Activated B cell treated with CpG ODN at 0.5 μM for 24 hours (primary cell): ENCODE results near the gene PHRF1. TPM values are rescaled to one million over a fixed set of nuclear protein-coding genes. Genes with fewer than 3 reads are reported as not detected.

Source experiments
- ATAC-seq: fragments of 200-7000 bp; cut with Tn5 transposase; one replicate; pipeline ENCODE4 v1.10.0; 2021; ENCODE audit warnings: low read depth, mild to moderate bottlenecking, moderate library complexity
- CTCF ChIA-PET: fragments of 350-600 bp; sonication (Branson Sonifier 250); formaldehyde crosslinking; loops from one replicate; lab custom pipeline; 2021; ENCODE audit warnings: antibody characterized with exemption; lab: Charles Lee
- POLR2A ChIA-PET: fragments of 350-600 bp; sonication (Branson Sonifier 250); formaldehyde crosslinking; loops from one replicate; lab custom pipeline; 2021; ENCODE audit warnings: antibody characterized with exemption; lab: Charles Lee
- DNase-seq: peaks from one replicate; pipeline ENCODE4 v3.0.0; 2022
- H3K27ac Mint-ChIP-seq: one replicate; pipeline ENCODE4 v1.8.0; 2020; ENCODE audit warnings: mixed read lengths
- H3K27me3 Mint-ChIP-seq: one replicate; pipeline ENCODE4 v1.8.0; 2021; ENCODE audit warnings: mixed read lengths
- H3K36me3 Mint-ChIP-seq: one replicate; pipeline ENCODE4 v1.8.0; 2021; ENCODE audit warnings: low read depth, mixed read lengths
- H3K4me1 Mint-ChIP-seq: one replicate; pipeline ENCODE4 v1.8.0; 2021; ENCODE audit warnings: mixed read lengths
- H3K4me3 Mint-ChIP-seq: one replicate; pipeline ENCODE4 v1.8.0; 2020; ENCODE audit warnings: mild to moderate bottlenecking, mixed read lengths
- H3K9me3 Mint-ChIP-seq: one replicate; pipeline ENCODE4 v1.8.0; 2020; ENCODE audit warnings: mixed read lengths
- intact Hi-C: fragments of 100-400 bp; cut with micrococcal nuclease; formaldehyde crosslinking; loops from one replicate; pipeline ENCODE4 v1.15.1; 2024
- total RNA-seq: library from RNA; stranded (reverse); gene quantifications from 2 replicates; pipeline ENCODE4 v1.2.3, GENCODE V29; 2022
- TF ChIP-seq, protein P1 (sequence below): fragments of 200-600 bp; IDR thresholded peaks from one replicate; pipeline ENCODE4 v1.8.0; 2022; ENCODE audit warnings: antibody characterized with exemption, mild to moderate bottlenecking

PHRF1 gene
- total RNA-seq, 1 donor from 2014 or later, result 49.6 TPM

DNA sequence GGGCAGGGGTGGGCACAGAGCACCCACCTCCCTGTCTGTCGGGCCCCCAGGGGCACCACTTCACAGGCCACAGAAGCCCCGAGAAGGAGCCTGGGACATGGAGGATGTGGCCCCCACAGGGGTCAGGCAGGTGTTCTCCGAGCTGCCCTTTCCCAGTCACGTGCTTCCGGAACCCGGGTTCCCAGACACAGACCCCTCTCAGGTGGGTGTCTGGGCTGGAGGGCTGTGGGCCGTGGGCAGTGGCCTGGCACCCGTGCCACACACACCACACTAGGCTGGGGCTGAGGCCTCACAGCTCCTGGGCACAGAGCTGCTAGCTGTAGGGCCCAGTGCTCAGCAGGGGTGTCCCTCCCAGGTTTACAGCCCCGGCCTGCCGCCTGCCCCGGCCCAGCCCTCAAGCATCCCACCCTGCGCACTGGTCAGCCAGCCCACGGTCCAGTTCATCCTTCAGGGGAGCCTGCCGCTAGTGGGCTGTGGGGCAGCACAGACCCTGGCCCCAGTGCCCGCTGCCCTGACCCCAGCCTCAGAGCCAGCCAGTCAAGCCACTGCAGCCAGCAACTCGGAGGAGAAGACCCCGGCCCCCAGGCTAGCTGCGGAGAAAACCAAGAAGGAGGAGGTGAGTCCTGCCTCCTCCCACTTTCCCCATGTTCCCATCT is 34.0 kb downstream of the PHRF1 start:
- ATAC-seq (no peak), DNase-seq (no peak)
- Mint-ChIP-seq H3K27me3 (no peaks in the 10 kb centered on the region), H3K36me3 (peaks cover 65% of the 10 kb centered on the region), H3K27ac (no peak overlapping the region), H3K4me3 (no peak overlapping the region), H3K4me1 (peaks cover 9% of the 10 kb centered on the region), H3K9me3 (no peaks in the 10 kb centered on the region)
- CTCF ChIA-PET, result interaction anchor here (0.7 kb wide), 2 partner anchors 36 to 367 kb away, joined by 3 to 4 read pairs; no protein-coding TSS in a partner anchor
- TF ChIP-seq, protein P1, sequence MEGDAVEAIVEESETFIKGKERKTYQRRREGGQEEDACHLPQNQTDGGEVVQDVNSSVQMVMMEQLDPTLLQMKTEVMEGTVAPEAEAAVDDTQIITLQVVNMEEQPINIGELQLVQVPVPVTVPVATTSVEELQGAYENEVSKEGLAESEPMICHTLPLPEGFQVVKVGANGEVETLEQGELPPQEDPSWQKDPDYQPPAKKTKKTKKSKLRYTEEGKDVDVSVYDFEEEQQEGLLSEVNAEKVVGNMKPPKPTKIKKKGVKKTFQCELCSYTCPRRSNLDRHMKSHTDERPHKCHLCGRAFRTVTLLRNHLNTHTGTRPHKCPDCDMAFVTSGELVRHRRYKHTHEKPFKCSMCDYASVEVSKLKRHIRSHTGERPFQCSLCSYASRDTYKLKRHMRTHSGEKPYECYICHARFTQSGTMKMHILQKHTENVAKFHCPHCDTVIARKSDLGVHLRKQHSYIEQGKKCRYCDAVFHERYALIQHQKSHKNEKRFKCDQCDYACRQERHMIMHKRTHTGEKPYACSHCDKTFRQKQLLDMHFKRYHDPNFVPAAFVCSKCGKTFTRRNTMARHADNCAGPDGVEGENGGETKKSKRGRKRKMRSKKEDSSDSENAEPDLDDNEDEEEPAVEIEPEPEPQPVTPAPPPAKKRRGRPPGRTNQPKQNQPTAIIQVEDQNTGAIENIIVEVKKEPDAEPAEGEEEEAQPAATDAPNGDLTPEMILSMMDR, result no peak
- POLR2A ChIA-PET, result no interaction called here
- intact Hi-C loops, result loop anchor here (10.0 kb wide), 1 partner anchor 1245 kb away; the partner anchor contains the start of gene LSP1

DNA sequence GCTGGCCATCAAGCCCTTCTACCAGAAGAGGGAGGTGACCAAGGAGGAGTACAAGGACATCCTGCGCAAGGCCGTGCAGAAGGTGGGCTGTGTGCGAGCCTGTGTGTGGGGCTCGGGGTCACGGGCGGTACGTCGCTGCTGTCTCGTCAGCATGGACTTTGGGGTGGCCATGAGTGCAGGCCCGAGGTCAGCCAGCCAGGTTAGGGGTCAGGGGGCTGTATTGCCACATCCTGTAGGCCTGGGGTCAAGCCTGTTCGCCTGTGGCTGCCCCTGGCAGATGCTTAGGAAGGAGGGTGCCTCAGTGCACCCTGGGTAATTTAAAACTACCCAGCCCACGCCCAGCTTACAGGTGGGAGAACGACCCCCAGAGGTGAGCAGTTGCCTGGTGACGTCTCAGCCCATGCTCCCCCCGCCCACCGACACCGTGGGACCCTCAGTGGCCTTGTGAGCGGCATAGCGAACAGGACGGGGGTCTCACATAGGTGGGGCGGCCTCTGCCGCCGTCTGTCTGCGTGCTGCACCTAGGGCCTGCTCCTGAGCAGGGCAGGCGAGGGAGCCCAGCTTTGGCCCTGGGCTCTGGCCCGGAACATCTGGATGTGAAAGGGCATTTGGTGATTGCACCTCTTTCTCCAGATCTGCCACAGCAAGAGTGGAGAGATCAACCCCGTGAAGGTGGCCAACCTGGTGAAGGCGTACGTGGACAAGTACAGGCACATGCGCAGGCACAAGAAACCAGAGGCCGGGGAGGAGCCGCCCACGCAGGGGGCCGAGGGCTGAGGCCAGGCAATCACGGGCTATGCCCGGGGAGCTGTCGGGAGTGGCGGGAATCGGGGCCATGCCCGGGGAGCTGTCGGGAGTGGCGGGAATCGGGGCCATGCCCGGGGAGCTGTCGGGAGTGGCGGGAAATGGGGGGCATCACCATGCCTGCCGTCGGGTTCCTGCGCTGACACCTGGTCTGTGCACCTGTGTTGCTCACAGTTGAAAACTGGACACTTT is 35.0 kb downstream of the PHRF1 start:
- H3K27ac Mint-ChIP-seq, result no peak overlapping the region
- CTCF ChIA-PET, result no interaction called here
- H3K36me3 Mint-ChIP-seq, result peaks cover 58% of the 10 kb centered on the region
- H3K27me3 Mint-ChIP-seq, result no peaks in the 10 kb centered on the region
- intact Hi-C loops, result loop anchor here (10.0 kb wide), 1 partner anchor 1244 kb away; the partner anchor contains the start of gene LSP1
- TF ChIP-seq, protein P1, result no peak
- ATAC-seq (no peak), DNase-seq (no peak)
- H3K4me1 Mint-ChIP-seq, result peaks cover 17% of the 10 kb centered on the region
- POLR2A ChIA-PET, result no interaction called here
- no peaks in the 10 kb centered on the region for H3K9me3 Mint-ChIP-seq
- no peak overlapping the region for H3K4me3 Mint-ChIP-seq

DNA sequence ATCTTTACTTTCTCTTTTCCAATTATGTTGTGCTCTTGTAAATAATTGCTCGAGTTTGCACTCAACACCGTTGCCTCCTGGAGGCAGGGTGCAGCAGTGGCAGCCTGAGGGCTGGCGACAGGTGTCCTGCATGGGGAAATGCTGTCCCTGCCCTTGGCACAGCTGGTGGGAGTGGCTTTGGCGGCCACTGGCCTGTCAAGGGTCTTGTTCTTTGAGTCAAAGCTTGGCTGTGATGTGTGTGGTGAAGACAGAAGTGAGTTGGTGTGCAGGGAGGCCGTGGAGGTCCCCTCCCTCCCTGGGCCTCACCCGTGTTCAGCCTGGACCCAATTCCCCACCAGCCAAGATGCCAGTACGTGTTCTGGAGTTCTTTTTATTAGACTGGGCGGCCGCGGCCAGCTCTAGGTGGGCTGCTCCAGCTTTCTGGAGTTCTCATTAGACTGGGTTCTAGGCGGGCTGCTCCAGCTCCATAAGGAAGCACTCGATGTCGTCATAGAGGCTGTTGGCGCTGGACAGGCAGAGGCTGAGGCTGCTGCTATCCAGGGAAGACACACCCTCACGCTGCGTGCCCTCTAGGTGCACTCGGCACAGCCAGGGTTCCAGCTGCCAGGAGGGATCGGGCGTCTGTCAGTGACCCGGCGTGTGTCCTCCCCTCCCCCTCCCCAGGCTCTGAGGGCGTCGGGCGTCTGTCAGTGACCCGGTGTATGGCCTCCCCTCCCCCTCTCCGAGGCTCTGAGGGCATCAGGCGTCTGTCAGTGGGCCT is 36.1 kb downstream of the PHRF1 start:
- Mint-ChIP-seq H3K4me1 (peaks cover 25% of the 10 kb centered on the region), H3K36me3 (peaks cover 49% of the 10 kb centered on the region), H3K9me3 (no peaks in the 10 kb centered on the region), H3K27me3 (no peaks in the 10 kb centered on the region), H3K4me3 (peak overlapping the region; percentile 8), H3K27ac (peak overlapping the region; percentile 46)
- TF ChIP-seq, protein P1, result no peak
- ATAC-seq (no peak), DNase-seq (no peak)
- ChIA-PET CTCF (no interaction called here), POLR2A (interaction anchor here (3.8 kb wide), 1 partner anchor 84 kb away, joined by 26 read pairs; the partner anchor contains the start of genes DEAF1 and TMEM80)
- intact Hi-C loops, result loop anchor here (10.0 kb wide), 1 partner anchor 1242 kb away; the partner anchor contains the start of gene LSP1

DNA sequence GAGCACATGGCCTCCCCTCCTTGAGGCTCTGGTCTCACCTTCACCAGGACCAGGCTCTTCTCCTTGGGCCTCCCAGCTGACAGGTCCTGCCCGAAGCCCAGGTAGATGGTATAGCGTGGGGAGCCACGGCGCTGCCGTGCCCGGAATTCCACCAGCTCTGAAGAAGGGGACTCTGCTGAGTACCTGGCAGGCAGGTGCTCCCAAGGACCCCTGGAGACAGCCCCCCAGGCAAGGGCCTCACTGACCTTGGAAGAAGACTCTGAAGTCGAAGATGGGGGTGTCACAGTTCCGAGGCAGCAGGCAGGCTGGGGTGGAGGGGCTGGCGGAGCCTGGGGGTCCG is 36.7 kb downstream of the PHRF1 start:
- H3K36me3 Mint-ChIP-seq, result peaks cover 45% of the 10 kb centered on the region
- H3K27ac Mint-ChIP-seq, result no peak overlapping the region
- H3K4me3 Mint-ChIP-seq, result no peak overlapping the region
- POLR2A ChIA-PET, result interaction anchor here (0.6 to 3.8 kb wide), 3 partner anchors 77 to 206 kb away, joined by 4 to 26 read pairs (median 6); partner anchors contain the start of genes DEAF1, PNPLA2 and TMEM80
- no peak for DNase-seq
- H3K4me1 Mint-ChIP-seq, result peaks cover 25% of the 10 kb centered on the region
- CTCF ChIA-PET, result no interaction called here
- H3K9me3 Mint-ChIP-seq, result no peaks in the 10 kb centered on the region
- TF ChIP-seq, protein P1, result no peak
- ATAC-seq, result no peak
- intact Hi-C loops, result loop anchor here (10.0 kb wide), 1 partner anchor 1242 kb away; the partner anchor contains the start of gene LSP1
- H3K27me3 Mint-ChIP-seq, result no peaks in the 10 kb centered on the region
